Cardiac septum (tissue), 1 donor: ENCODE measurements around the gene PDE11A. TPM values are rescaled to one million over a fixed set of nuclear protein-coding genes. Genes with fewer than 3 reads are reported as not detected.

ENCODE experiments used
- DNase-seq: peaks from one replicate; pipeline ENCODE4 v3.0.0-alpha.2; 2020; ENCODE audit warnings: low spot score
- intact Hi-C: fragments of 100-400 bp; cut with DNase I; formaldehyde crosslinking; loops from one replicate; pipeline ENCODE4 v1.14.0; 2022
- total RNA-seq: library from RNA; stranded (reverse); fragmentation: NEBNext Ultra II Directional; extraction: Animal tissue kit (Norgen Biotek cat#: 25700); gene quantifications from one replicate; pipeline ENCODE4 v1.2.1, GENCODE V29; 2021
- donor health status: DM: no; HTN: no; CAD: no.

Gene PDE11A
- total RNA-seq, 1 donor from 2014 or later: 0.54 TPM

DNA sequence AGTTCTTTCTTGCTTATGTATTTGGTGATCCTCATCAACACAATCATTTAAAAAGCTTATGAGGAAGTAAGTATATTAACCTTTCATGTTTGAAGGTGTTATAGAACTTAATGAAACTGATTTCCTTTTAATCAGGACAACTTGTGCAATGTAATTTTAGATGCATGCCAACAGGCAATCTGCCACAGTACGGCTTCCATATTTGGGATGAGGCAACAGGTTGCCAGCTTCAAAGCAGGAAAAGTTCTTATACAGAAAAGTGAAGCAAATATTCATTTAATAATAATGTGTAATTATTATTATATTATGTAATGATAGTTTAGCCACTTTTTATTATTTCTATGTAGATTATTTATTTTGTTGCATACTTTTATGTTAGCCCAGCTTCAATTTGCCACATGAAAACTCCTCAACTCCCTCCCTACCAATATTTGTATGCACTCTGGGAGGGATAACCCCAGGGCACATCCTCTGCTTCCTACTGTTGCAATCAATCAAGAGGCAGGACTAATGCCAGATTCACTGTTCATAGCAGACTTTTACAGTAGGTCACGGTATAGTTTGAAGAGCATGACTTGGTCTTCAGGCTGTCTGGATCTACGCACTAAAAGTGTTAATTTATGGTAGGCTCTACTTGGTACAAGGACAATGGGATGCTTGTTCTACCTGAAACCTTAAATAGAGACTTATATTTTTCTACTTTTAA lies 402.8 kb downstream of the PDE11A start:
- no peak for DNase-seq
- intact Hi-C loops: loop anchor here (5.0 kb wide), 1 partner anchor 37 kb away; no protein-coding TSS in a partner anchor

DNA sequence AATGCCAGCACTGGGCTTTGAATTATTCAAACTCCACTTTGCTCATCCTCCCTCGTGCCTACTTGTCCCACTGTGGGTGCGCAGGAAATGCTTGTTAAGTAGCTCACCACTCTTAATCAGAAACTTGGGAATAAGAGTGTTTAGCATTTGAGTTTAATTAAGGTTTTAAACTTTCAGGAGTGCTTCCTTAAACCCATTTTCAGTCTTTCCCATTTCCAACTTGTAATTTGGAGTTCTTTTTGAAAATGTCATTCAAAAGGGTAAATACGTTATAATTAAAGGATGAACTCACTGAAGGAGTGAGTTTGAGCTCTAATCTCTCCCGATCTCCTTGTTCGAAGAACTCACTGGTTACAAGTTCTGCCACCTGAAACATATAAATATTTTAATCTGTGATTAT lies 403.4 kb downstream of the PDE11A start:
- intact Hi-C loops: no loop called here
- no peak for DNase-seq

DNA sequence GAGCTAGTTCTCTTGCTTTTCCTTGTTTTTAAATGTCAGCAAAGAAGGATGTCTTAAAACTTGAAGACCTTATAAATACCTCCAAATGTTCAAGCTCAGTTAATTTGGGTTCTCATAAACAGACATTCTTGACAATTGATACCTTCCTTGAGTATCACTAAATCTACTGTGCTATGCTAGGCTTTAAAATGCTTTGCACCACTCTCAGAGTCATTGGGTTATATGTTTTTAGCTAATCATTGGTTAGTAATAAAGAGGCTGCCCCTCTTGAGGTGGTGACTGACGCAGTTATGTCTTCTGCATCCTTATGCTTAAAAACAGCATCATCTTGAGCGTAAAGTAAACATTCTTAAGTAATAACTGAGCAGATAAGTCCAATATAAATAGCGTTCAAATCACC lies 404.0 kb downstream of the PDE11A start:
- DNase-seq: no peak
- intact Hi-C loops: no loop called here

DNA sequence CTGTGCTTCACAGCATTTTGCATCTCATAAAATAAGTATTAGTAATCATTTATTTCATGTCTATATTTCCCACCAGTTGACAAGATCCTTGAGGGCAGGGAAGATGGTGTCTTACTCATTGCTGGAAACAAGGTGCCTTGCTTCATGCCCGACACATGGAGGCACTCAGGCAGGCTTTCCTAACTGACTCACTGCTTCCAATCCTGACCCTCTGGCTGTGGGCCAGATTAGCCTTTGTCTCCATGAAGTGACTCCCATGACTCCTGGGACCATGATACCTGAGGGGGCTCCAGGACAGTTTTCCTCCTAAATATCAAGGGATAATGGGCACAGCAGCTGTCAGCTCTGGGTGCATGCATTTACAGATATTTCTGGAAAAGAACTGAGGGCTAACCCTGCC lies 405.0 kb downstream of the PDE11A start:
- intact Hi-C loops: no loop called here
- no peak for DNase-seq

DNA sequence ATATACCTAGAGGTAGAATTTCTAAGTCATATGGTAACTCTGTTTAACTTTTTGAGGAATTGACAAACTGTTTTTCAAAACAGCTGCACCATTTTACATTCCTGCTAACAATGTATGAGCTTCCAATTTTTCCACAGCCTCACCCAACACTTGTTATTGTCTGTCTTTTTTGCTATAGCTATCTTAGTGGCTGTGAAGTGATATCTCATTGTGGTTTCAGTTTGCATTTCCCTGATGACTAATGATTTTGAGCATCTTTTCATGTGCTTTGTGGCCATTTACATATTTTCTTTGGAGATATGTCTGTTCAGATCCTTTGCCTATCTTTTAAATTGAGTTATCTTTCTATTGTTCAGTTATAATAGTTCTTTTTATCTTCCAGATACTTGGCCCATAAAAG lies 406.2 kb downstream of the PDE11A start:
- DNase-seq: no peak
- intact Hi-C loops: no loop called here

DNA sequence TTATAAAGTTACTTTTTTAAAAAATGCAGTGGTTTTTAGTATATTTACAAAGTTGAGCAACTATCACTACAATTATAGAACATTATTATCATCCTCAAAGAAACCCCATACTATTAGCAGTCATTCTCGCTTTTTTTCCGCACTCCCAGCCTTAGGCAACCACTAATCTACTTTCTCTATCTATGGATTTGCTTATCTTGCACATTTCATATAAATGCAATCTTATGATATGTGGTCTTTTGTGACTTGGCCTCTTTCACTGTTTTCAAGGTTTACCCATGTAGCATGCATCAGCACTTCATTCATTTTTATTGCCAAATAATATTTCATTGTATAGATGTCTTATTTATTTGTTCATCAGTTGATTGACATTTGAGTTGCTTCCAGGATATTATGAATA lies 406.6 kb downstream of the PDE11A start:
- no peak for DNase-seq
- intact Hi-C loops: no loop called here

DNA sequence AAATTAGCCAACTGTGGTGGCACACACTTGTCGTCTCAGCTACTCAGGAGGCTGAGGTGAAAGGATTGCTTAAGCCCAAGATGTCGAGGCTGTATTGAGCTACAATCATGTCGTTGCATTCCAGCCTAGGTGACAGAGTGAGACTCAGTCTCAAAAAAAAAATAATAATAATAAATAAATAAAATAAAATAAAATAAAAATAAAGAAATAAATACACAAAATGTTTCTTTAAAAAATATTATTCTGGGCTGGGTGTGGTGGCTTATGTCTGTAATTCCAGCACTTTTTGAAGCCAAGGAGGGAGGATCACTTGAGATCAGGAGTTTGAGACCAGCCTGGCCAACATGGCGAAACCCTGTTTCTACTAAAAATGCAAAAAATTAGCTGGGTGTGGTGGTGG lies 407.2 kb downstream of the PDE11A start:
- DNase-seq: no peak
- intact Hi-C loops: no loop called here

DNA sequence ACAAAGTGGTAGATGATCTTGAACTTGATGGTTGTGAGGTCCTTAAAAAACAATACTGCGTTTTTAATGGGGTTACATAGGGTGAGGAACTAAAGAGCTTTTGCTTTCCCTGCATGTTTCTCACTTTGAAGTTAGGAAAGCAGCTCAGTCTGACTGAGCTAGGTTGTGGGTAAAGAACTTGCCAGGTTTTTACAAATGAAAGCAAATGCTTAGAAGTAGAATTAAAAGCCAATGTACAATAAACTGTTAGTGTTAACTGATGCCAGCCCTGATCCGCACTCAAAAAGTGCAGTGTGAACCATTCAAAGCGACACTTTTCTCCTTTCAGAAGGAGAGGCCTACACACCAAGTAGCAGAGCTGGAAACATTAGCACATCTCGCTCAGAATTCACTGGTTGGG lies 409.7 kb downstream of the PDE11A start:
- no peak for DNase-seq

DNA sequence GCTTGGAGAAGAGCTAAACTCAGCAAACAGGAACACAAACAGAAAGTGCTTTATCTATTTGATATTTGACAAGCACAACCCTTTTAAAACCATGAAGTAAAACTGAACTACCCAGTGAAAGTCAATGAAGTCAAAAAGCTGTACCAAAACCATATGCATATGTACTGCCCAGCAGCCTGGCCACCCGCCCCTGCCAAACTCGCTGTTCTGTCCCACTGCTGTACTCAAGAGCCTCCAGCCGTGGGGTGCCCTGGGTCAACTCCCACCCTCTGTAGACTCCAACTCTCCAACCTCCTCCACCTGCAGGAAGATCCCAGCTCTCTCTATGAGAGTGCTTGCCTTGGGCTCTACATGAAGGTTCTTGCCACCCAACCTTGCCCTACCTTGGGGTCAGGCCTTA lies 411.8 kb downstream of the PDE11A start:
- DNase-seq: no peak
- intact Hi-C loops: no loop called here

More for the DNA sequence above, 409.7 kb downstream of the PDE11A start:
- intact Hi-C loops: no loop called here

DNA sequence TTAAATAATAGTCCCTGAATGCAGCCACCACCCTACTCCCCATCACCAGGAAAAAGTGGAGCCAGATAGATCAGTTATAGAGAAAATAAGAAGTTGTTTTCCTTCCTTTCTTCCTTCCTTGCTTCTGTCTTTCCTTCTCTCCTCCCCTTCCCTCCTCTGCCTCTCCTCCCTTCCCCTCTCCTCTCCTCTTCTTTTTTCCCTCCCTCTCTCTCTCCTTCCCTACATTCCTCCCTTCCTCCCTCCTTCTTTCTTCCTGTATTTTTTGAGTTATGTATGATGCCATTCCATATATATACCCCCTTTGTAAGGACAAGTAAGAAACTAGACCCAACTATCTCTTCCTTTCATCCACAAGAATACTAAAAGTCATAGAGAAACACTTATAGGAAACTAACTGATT lies 414.3 kb downstream of the PDE11A start:
- DNase-seq: no peak
- intact Hi-C loops: no loop called here

DNA sequence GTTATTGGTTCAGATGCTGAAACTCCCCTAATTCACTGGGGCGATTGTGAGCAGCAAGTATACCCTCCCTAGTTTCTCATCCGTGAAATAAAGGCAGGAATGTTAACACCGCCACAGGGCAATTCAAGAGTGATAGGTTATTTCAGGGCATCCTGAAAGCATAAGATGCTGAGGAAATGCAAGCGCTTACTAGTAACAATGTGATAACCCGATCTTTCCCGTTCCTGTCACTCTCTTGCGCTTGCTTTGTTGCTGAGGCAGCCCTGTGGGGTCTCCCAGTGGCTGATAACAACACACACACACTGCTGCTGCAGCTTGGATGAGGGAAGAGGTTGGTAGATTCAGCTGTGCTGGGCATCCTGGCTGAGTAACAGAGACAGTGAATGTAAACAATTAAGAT lies 420.7 kb downstream of the PDE11A start:
- intact Hi-C loops: no loop called here
- DNase-seq: no peak

DNA sequence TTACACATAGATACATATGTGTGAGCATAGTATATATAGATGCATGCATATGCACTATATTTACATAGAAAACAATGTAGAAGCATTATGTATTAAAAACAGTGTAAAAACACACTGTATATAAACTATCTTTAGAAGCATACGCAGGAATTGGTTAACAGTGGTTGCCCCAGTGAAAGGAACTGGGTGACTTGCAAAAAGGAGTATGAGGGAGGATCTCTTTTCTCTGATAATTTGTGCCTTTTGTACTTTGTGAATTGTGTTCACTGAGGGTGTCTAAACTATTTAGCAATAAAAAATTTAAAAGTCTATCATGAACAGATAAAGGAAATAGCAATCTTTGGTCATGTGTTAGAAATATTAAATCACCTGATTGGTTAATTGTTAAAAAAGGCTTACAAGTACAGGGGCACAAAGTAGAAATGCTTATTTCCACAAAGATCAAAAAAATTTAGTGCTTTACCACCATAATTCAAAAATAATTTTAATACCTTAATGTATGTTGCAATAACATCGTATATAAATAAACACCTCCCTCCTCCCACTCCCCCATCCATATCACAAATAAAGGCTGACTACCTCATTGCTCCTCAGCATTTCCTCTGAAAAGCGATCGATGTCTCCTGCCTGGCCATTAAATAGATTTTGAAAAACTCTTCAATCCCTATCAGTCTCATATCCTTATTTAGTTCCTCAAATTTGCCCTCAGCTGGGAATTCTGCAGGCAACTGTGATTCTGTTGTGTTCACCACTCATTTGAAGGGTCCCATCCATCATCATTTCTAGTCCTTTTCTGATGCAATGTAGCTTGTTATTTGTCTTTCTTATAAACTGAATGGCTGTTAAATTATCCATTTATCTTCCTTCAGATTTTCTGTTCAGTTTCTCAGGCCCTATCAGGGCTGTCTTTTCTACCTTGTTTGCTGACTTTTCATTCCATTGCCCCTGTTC lies 422.7 kb downstream of the PDE11A start:
- intact Hi-C loops: no loop called here
- DNase-seq: no peak

DNA sequence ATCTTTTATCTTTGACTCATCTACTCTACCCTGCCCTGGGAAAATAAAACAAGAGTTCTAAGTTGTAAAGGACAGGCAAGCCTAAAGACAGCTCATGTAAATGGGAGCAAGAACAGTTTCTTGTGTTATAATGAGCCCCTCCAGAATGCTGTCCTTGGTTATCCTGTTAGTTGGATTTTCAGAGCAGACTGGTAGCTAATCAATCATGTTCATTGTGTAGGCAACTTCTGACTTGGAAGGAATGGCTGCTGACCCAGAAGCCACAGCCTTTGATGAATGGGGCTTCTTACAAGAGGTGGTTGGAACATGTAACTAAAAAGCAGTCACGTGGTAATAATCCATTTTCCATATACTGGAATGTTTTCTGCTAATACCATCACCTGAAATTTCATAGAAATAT lies 425.8 kb downstream of the PDE11A start:
- no peak for DNase-seq
- intact Hi-C loops: no loop called here

DNA sequence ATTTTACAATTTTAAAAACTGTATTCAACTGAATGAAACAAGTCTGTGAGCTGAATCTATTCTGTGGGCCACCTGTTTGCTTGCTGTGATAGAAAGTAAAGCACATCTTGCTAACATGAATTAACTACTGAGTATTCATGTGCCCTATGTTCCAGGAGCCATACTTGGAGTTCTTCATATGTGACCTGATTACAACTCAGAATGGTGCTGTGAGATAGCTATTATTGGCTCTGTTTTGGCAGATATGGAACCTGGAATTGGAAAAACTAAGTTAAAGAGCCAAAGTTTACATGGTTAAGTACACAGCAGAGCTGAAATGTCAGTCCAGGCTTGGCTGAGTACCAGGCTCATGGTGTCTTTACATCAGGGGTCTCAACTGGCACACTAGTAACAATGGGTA lies 426.3 kb downstream of the PDE11A start:
- intact Hi-C loops: no loop called here
- no peak for DNase-seq

DNA sequence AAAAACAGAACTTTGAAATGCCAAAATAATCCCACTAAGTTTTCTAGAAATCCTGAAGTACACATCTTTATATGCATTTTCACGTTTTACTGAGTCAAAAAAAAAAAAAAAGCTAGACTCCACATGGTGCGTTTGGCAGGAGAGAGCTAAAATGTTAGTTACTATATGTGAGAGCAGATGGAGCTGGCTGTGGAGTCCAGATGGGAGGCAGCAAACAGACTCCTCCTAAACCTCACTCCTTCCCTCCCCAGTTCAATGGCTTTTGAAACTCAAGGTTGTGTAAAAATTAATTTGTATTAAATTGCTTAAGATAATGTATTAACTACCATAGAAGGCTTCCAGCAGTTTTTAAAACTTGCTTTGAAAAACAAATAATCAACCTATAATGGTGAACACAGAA lies 431.2 kb downstream of the PDE11A start:
- no peak for DNase-seq
- intact Hi-C loops: no loop called here

DNA sequence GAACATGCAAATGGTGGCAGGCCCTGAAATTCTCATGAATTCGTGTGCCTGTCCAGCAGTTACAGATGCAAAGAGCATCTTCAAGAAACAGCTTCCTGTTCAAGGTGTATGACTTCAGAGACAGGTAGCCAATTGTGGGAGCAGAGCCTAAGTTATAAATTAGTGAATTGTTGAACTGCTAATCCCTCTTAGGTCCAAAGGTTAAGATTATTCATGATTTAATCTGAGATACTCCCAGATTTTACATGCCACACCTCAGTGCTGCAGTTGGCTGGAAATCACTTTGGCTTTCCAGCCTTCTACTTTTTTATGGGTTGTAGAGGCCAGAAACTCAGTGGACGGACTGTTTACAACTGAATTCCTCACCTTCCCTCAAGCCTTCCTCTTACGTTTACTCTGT lies 432.2 kb downstream of the PDE11A start:
- intact Hi-C loops: no loop called here
- no peak for DNase-seq

DNA sequence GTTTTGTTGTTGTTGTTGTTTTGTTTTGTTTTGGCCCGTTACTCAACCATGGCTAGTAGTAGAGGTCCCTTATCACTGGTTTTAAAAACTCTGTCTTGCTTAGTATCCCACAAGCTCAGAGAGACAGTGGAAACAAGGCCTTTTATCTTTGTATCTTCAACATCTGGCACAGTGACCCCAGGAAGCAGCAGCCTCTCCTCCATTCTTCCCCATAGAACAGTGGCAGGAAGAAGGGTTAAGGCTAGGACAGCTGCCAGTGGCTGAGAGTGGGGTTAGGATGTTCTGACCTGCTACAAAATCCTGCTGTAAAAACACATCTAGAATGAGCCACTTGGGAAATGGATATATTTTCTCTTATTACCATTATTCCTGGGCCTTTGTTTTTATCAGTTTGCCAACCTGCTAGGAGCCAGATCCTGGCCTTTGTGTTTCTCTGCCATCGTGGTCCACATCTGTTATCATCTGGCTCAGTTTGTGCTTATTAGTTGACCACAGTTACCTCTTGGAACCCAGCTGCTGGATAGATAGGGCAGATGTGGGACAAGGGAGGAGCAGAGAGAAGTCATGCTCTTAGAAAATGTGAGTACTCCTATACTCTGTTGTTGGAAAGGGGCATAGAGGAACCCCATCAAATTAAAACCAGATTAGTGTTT lies 433.2 kb downstream of the PDE11A start:
- DNase-seq: no peak
- intact Hi-C loops: no loop called here

DNA sequence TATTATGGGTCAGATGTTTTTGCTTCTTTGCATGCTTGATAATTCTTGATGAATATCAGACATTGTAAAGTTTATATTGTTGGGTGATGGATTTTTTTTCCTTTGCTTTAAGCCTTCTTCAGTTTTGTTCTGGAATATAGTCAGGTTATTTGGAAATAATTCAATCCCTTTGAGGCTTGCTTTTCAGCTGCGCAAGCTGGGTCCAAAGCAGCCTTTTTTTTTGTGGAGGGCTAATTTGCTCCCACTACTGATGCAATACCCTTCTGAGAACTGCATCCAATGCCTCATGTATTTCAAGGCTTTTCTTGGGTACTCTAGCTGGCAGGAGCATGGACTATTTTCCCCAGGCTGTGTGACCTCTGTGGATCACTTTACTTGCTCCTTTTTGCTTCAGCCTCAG lies 434.1 kb downstream of the PDE11A start:
- DNase-seq: no peak
- intact Hi-C loops: no loop called here

DNA sequence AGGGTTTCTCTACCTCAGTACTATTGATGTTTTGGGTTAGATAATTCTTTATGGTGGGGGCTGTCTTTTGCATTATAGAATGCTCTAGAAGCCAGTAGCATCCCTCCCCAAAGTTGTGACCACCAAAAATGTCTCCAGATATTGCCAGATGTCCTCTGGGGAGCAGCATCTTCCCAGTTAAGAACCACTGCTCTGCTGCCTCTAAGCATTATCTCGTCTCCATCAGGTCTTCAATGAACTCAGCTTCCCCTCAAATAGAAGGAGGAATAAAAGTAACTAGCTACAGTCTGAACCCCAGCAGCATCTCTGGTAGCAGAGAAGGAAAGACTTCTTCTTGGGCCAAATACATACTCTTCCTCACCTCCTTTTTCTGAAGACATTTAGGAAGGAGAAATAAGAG lies 435.9 kb downstream of the PDE11A start:
- intact Hi-C loops: no loop called here
- no peak for DNase-seq

DNA sequence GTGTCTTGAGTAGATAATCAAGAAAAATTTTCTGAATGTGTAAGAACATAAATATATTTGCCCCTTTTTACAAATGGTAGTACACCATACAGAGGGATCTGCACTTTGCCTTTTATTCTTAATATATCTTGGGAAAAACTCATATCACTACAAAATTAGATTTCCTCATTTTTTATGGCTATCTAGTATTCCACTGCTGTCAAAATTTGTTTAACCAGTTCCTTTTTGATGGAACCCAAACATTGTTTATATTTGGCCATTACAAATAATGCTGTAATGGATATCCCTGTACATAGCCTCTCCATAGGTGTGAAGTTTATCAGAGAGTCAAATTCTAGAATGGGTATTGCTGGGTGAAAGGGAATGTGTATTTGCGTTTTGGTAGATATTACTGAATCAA lies 436.9 kb downstream of the PDE11A start:
- DNase-seq: no peak
- intact Hi-C loops: no loop called here

DNA sequence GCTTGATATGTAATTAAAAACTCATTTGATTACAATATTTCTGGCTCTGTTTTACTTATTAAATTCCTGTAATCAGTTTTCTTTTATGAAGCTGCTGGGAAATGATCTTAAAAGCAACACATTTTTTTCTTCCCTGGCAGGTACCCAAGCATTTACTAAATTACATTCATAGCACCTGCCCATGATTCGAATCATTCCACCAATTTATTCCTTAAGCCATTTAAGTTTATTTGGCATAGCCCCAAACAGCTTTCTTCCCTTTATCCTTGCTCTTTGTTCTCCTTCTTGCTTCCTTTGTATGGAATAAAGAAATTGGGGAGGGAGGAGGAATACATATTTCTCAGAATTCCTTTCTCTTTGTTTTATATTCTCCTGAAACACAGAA lies 438.7 kb downstream of the PDE11A start:
- intact Hi-C loops: loop anchor here (5.0 kb wide), 1 partner anchor 38 kb away; no protein-coding TSS in a partner anchor
- no peak for DNase-seq
